Muscle of arm (tissue), 12 donors: ENCODE results near the gene EDAR. TPM values are rescaled to one million over a fixed set of nuclear protein-coding genes. Genes with fewer than 3 reads are reported as not detected.
A peak's percentile ranks its signal among the peaks of the same experiment; 100 is the strongest.

Experiments used
- DNase-seq: peaks from one replicate; pipeline ENCODE4 v3.0.0-alpha.2; 2013
- polyA plus RNA-seq, 12 donors: library from polyadenylated mRNA; unstranded; fragments of 120-200 nt; gene quantifications; one replicate each; pipeline ENCODE4 v1.2.1, GENCODE V29; 2013; ENCODE audit not compliant: insufficient read length in 12 of 12

Gene EDAR
- polyA plus RNA-seq, 12 donors, result 0.07 to 11.3 (median 0.18) TPM; not detected in 3

GRCh38 chr2:109005686-109006204 lies 16.7 kb upstream of the EDAR start:
- peak; percentile 72 for DNase-seq

DNA sequence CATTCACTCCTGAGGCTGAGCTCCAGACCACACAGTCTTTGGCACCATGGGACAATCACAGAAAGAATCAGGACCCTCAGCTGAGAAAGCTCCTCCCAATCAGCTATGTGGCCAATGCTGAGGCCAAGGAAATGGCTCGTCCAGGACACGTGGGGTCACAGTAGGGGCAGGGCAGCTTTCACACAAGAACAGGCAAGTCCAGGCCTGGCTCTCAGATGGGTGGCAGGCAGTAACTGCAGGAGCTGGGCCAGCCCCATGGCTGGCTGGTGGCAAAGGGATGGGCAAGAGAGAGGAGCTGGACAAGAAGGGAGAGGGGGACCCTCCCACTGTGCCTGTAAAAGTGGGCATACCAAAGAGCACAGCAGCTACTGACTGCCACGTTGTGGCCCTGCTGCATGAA lies 12.2 kb upstream of the EDAR start:
- no peak for DNase-seq

- no peak for DNase-seq
These were observed 11.7 kb upstream of the EDAR start for GRCh38 chr2:109000738-109001137.

- no peak for DNase-seq
These were observed 9.9 kb upstream of the EDAR start for GRCh38 chr2:108998911-108999310.

DNA sequence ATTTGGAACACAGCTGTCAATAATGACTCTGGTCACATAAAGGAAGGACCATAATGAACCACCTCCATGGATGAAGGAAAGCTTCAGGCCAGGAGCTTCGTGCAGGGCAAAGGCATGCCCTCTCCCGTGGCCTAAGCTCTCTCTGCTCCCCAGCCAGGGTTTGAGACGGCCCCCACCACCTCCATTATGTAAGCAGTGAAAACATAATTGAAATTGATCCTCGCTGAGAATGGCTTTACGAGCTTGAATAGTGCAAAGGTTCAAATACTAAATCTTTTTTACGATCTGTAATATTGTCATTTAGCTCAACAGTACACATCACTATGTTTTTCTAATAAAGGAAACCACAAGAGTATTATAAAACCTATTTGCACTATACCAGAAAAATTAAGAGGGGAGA lies 5.2 kb upstream of the EDAR start:
- no peak for DNase-seq

DNA sequence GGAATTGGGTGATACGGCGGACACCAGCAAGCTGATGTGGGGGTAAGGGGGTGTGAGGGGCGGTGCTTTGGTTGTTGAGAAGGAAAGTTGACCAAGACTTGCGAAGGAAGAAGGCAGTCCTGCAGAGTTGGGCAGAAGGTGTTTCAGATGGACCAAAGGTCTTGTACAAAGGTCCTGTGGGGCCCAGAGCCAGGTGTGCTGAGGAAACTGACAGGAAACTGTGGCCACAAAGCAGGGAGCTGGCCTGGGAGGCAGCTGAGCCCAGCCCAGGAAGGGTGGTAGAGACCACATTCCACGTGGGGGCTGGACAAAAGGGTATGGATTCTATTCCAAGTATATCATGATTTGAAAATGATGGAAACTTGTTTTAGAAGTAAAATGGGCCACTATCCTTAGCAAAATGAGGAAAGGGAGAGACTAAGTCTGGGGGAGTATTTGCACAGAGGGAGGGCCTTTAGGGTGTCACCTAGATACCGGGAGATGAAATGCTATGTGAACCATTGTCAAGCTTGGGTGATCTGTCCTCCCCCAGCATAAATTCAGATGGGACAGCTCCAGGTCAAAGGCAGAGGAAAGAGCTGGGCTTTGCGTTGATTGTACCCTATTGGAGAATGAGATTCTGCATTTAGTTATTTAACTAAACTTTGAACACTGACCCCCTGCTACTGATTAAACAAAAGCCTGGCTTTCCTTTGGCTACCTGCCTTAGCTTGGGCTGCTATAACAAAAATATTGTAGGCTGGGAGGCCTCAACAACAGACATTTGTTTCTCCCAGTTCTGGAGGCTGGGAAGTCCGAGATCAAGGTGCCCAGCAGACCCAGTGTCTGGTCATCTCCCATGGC lies 4.3 kb upstream of the EDAR start:
- DNase-seq, result no peak

- no peak for DNase-seq
These were observed 784 bp downstream of the EDAR start for GRCh38 chr2:108988076-108988795.

DNA sequence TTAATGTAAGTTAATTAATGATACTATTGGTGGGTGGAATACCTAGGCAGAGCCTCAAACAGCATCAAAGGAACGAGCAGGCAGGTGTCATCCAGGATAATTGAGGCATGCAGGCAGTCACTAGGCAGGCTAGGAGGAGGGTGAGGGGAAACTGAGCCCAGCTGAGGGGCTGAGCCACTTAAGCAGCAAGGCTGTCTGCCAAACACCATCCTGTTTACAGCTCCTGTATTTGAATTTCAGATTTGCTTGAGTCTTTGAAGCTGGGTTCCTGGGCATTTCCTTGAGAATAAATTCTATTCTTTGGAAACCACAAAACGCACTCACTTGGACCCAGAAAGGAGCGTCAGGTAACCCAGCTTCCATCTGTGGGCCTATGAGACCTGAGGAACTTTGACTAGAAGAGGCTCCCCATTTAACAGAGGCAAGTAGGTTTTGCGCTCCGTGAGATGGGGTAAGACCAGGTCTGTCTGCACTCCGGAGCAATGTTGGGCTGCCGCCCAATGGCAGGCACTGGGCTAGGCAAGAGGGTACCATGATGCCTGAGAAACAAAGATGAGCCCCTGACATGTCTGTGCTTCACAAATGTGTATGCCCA lies 2.0 kb downstream of the EDAR start:
- no peak for DNase-seq

DNA sequence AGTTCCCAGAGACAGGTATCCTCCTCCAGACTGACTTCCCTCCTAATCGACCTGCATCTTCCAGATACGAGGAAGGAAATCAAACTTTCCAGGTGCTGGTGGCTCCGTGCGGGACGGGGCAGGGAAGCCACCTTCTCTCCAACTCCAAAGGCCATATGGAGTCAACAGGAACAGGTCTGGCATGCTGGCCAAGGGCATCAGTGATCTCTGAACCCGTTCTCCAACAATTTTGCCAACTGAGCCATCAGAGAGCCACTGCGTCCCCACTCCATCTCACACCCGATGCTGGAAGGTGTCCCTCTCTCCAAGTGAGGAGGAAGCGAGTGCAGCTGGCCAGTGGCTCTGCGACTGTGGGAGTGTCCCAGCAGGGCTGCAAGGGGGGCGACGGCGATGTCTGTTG lies 5.4 kb downstream of the EDAR start:
- DNase-seq, result no peak

GRCh38 chr2:108983061-108983460 lies 6.0 kb downstream of the EDAR start:
- DNase-seq, result no peak

GRCh38 chr2:108982259-108982679 lies 6.8 kb downstream of the EDAR start:
- DNase-seq, result no peak

DNA sequence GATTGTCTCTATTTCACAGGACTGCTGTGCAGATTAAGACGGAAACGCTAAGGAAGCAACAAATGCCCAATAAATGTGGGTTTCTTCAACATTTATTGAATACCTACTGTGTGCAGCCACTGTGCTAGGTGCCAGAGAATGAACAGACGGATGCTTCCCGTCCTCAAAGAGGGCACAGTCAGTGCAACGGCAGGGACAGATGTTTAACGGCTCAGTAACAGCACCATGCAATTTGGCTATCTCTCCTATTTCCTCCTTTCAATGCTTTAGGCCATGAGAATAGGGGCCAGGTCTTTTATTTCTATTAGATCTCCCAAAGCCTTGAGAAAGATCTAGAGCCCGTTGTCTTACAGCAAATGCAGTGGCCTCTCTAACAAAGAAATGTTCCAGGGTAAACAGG lies 7.2 kb downstream of the EDAR start:
- DNase-seq, result no peak

- DNase-seq, result no peak
These were observed 8.9 kb downstream of the EDAR start for GRCh38 chr2:108980076-108980475.

DNA sequence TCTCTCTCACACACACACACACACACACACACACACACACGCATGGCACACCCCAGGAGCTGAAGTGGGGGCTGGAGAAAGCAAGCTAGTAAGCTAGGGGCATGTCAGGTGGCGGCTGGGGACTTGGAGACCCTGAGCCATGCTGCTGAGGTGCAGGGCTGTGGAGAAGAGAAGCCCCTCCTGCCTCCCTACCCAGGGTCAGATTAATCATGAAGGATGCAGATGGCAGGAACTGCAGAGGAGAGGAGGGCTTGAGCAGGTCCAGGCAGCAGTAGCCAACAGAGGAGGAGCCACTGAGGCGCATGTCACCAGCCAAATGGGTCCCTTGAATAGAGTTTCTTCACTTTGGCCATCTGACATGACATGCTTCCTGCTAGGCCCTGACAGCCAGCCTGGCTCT lies 9.6 kb downstream of the EDAR start:
- DNase-seq, result no peak

DNA sequence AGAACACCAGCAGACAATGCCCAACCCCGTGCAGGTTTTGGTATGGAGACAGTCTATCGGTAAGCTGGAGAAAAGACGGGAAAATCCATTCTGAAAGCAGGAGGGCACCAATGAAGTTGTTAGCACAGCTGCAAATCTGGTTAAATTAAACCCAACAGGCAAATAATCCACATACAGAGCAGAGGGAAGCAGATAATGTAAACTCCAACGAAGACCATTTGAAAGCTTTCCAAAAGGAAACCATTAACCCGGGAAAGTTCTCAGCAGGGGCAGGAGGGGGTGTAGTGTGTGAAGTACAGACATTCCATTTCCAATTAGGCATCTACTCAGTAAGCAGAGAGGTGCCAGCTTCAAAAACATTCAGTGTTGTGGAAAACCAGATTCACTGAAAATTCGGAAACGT lies 10.3 kb downstream of the EDAR start:
- no peak for DNase-seq

DNA sequence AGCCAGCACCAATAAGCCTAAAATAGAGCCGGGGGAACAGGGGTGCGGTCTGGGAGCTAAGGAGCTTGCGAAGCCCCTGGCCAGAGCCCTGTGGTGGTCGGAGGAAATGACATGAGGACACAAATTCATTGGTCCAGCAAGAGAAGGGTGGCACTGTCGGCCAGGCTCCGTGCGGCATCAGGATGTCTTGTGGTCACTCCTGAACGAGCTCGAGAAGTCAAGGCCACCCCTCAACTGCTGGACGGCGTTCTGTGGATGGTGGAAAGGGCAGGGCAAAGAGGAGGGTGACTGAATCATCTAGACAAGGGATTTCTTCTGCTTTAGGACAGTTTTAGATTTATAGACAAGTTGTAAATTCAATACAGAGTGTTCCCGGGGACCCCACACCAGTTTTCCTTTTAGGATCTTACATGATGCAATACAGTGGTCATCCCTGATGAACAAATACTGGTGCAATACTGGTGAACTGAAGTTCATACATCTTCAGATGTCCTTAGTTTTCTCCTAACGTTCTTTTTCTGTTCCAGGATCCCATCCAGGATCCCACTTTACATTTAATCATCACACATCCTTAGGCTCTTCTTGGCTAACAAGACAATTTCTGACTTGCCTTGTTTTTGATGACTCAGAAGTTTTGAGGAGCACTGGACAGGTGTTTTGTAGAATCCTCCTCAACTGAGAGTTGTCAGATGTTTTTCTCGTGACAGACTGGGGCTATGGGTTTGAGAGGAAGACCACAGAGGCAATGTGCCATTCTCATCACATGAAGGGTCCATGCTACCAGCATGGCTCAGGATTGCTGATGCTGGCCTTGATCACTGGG lies 13.2 kb downstream of the EDAR start:
- no peak for DNase-seq

DNA sequence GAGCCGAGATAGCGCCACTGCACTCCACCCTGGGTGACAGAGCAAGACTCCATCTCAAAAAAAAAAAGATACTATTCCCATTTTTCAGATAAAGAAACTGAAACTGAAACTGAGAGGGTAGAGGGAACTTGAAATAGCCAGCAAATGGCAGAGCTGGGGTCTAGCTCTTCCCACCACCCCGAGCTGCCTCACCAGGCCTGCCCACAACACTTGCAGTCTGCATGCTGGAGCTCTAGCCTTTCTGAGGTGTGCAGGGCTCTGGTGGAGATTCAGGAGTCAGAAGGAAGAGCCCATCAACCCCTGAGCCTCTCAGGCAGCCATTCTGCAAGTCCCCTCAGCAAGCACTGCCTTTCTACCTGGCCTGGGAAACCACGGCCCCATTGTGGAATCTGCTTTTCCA lies 14.3 kb downstream of the EDAR start:
- no peak for DNase-seq

- no peak for DNase-seq
These were observed 16.4 kb downstream of the EDAR start for GRCh38 chr2:108972663-108973062.

GRCh38 chr2:108971661-108972566 lies 17.1 kb downstream of the EDAR start:
- DNase-seq, result no peak

- DNase-seq, result no peak
These were observed 18.7 kb downstream of the EDAR start for GRCh38 chr2:108970369-108970768.

GRCh38 chr2:108969856-108970255 lies 19.2 kb downstream of the EDAR start:
- DNase-seq, result no peak
